ENCODE data around the gene NDUFAF2. TPM values are rescaled to one million over a fixed set of nuclear protein-coding genes. Genes with fewer than 3 reads are reported as not detected.

NDUFAF2 gene
- total RNA-seq, 1 donor from 2014 or later, result 27.5 TPM

GRCh38 chr5:61000887-61001286 lies 55.9 kb downstream of the NDUFAF2 start:
- Mint-ChIP-seq H3K9me3 (no peaks in the 10 kb centered on the region), H3K4me1 (ENCODE audit: unreplicated experiment) (no peaks in the 10 kb centered on the region), H3K27ac (no peak overlapping the region), H3K27me3 (no peaks in the 10 kb centered on the region), H3K4me3 (no peak overlapping the region), H3K36me3 (no peaks in the 10 kb centered on the region)
- no peak for DNase-seq (ENCODE audit: extremely low spot score, unreplicated experiment)
- no peak for TF ChIP-seq CTCF (conservative IDR thresholded peaks at IDR 0.05)

GRCh38 chr5:61001647-61002046 lies 56.6 kb downstream of the NDUFAF2 start:
- H3K9me3 Mint-ChIP-seq, result no peaks in the 10 kb centered on the region
- H3K4me1 Mint-ChIP-seq (ENCODE audit: unreplicated experiment), result no peaks in the 10 kb centered on the region
- H3K27ac Mint-ChIP-seq, result no peak overlapping the region
- H3K27me3 Mint-ChIP-seq, result no peaks in the 10 kb centered on the region
- TF ChIP-seq CTCF (conservative IDR thresholded peaks at IDR 0.05), result no peak
- no peaks in the 10 kb centered on the region for H3K36me3 Mint-ChIP-seq
- no peak overlapping the region for H3K4me3 Mint-ChIP-seq
- no peak for DNase-seq (ENCODE audit: extremely low spot score, unreplicated experiment)

GRCh38 chr5:61002611-61003355 lies 57.8 kb downstream of the NDUFAF2 start:
- no peak overlapping the region for H3K27ac Mint-ChIP-seq
- H3K4me3 Mint-ChIP-seq, result no peak overlapping the region
- H3K27me3 Mint-ChIP-seq, result no peaks in the 10 kb centered on the region

GRCh38 chr5:61004448-61004847 lies 59.4 kb downstream of the NDUFAF2 start:
- TF ChIP-seq CTCF (conservative IDR thresholded peaks at IDR 0.05), result no peak
- no peaks in the 10 kb centered on the region for H3K4me1 Mint-ChIP-seq (ENCODE audit: unreplicated experiment)
- no peak overlapping the region for H3K27ac Mint-ChIP-seq
- H3K4me3 Mint-ChIP-seq, result no peak overlapping the region
- no peak for DNase-seq (ENCODE audit: extremely low spot score, unreplicated experiment)
- H3K36me3 Mint-ChIP-seq, result no peaks in the 10 kb centered on the region
- no peaks in the 10 kb centered on the region for H3K9me3 Mint-ChIP-seq
- no peaks in the 10 kb centered on the region for H3K27me3 Mint-ChIP-seq

More at GRCh38 chr5:61002611-61003355, 57.8 kb downstream of the NDUFAF2 start:
- H3K36me3 Mint-ChIP-seq, result no peaks in the 10 kb centered on the region
- no peaks in the 10 kb centered on the region for H3K4me1 Mint-ChIP-seq (ENCODE audit: unreplicated experiment)
- no peaks in the 10 kb centered on the region for H3K9me3 Mint-ChIP-seq
- TF ChIP-seq CTCF (conservative IDR thresholded peaks at IDR 0.05), result no peak
- DNase-seq (ENCODE audit: extremely low spot score, unreplicated experiment), result no peak

- Mint-ChIP-seq H3K4me3 (no peak overlapping the region), H3K9me3 (no peaks in the 10 kb centered on the region), H3K36me3 (no peaks in the 10 kb centered on the region), H3K27me3 (no peaks in the 10 kb centered on the region), H3K4me1 (ENCODE audit: unreplicated experiment) (no peaks in the 10 kb centered on the region), H3K27ac (no peak overlapping the region)
- no peak for TF ChIP-seq CTCF (conservative IDR thresholded peaks at IDR 0.05)
- no peak for DNase-seq (ENCODE audit: extremely low spot score, unreplicated experiment)
These were observed 64.9 kb downstream of the NDUFAF2 start for GRCh38 chr5:61009907-61010306.
